Endodermal cell (in vitro differentiated cells): ENCODE measurements around the gene ORAI2. TPM values are rescaled to one million over a fixed set of nuclear protein-coding genes. Genes with fewer than 3 reads are reported as not detected.
"Not testable (repeated sequence)": the region's sequence is repeated elsewhere in the genome, so short reads cannot be mapped to it uniquely, and the experiment has no call there.

Experiments used
- DNase-seq: peaks from one replicate; pipeline ENCODE4 v3.0.0-alpha.2; 2017
- H3K27ac ChIP-seq: 2 replicates; pipeline ENCODE4 v1.5.1; 2013; ENCODE audit warnings: mild to moderate bottlenecking, low read depth, low read length, moderate library complexity
- H3K27me3 ChIP-seq: 2 replicates; pipeline ENCODE4 v1.6.1; 2013; ENCODE audit warnings: mild to moderate bottlenecking, low read length, moderate library complexity; ENCODE audit not compliant: insufficient read depth, control insufficient read depth, poor library complexity, severe bottlenecking
- H3K36me3 ChIP-seq: 2 replicates; pipeline ENCODE4 v1.7.0; 2013; ENCODE audit warnings: mild to moderate bottlenecking, low read length, moderate library complexity; ENCODE audit not compliant: control insufficient read depth, insufficient read depth
- H3K4me1 ChIP-seq: one replicate; pipeline ENCODE4 v1.7.0; 2013; ENCODE audit warnings: low read length; ENCODE audit not compliant: control insufficient read depth, insufficient read depth
- H3K4me3 ChIP-seq: 2 replicates; pipeline ENCODE4 v1.5.1; 2013; ENCODE audit warnings: mild to moderate bottlenecking, low read length, moderate library complexity
- H3K9ac ChIP-seq: 2 replicates; pipeline ENCODE4 v1.6.1; 2013; ENCODE audit warnings: mild to moderate bottlenecking, low read length, moderate library complexity; ENCODE audit not compliant: poor library complexity, severe bottlenecking; ENCODE audit errors: extremely low read depth
- H3K9me3 ChIP-seq: 2 replicates; pipeline ENCODE4 v1.6.1; 2013; ENCODE audit warnings: mild to moderate bottlenecking, low read length, moderate library complexity; ENCODE audit not compliant: control insufficient read depth
- H3K27ac Mint-ChIP-seq: 2 replicates; pipeline ENCODE4 v1.8.0; 2020; ENCODE audit warnings: mixed read lengths
- H3K27me3 Mint-ChIP-seq: 2 replicates; pipeline ENCODE4 v1.8.0; 2021; ENCODE audit warnings: mild to moderate bottlenecking, mixed read lengths; ENCODE audit not compliant: insufficient read depth
- H3K36me3 Mint-ChIP-seq: 2 replicates; pipeline ENCODE4 v1.8.0; 2020; ENCODE audit warnings: low read depth, mixed read lengths
- H3K4me1 Mint-ChIP-seq: 2 replicates; pipeline ENCODE4 v1.8.0; 2020; ENCODE audit warnings: mixed read lengths
- H3K4me3 Mint-ChIP-seq: 2 replicates; pipeline ENCODE4 v1.8.0; 2020; ENCODE audit warnings: mild to moderate bottlenecking, moderate library complexity, mixed read lengths
- H3K9me3 Mint-ChIP-seq: 2 replicates; pipeline ENCODE4 v1.8.0; 2020; ENCODE audit warnings: mild to moderate bottlenecking, mixed read lengths
- CTCF ChIP-seq: fragments of 200-600 bp; sonication (generic); conservative IDR thresholded peaks from 2 replicates; pipeline ENCODE4 v1.5.0; 2021; ENCODE audit warnings: antibody characterized with exemption, mild to moderate bottlenecking
- WGBS, 2 experiments: methylation state at CpG; one replicate each; pipeline versions ENCODE4 v1.1.5 to v1.1.7; 2013; ENCODE audit warnings: missing lambda C conversion rate in 2 of 2, mixed read lengths in 1 of 2; ENCODE audit not compliant: insufficient coverage in 1 of 2, insufficient read length in 1 of 2; 5-methylcytosine and 5-hydroxymethylcytosine counted together
- total RNA-seq, 2 donors: library from RNA; stranded (reverse); fragmentation: NEBNext Ultra II Directional in 1 of 2; extraction: Animal tissue kit (Norgen Biotek cat#: 25700) in 1 of 2; gene quantifications; 2 replicates in 1 of 2; 3 replicates in 1 of 2; pipeline ENCODE4 v1.2.1, GENCODE V29; 2021

Gene ORAI2
- total RNA-seq, 2 donors from 2014 or later, result 24.3 to 26.1 TPM

DNA sequence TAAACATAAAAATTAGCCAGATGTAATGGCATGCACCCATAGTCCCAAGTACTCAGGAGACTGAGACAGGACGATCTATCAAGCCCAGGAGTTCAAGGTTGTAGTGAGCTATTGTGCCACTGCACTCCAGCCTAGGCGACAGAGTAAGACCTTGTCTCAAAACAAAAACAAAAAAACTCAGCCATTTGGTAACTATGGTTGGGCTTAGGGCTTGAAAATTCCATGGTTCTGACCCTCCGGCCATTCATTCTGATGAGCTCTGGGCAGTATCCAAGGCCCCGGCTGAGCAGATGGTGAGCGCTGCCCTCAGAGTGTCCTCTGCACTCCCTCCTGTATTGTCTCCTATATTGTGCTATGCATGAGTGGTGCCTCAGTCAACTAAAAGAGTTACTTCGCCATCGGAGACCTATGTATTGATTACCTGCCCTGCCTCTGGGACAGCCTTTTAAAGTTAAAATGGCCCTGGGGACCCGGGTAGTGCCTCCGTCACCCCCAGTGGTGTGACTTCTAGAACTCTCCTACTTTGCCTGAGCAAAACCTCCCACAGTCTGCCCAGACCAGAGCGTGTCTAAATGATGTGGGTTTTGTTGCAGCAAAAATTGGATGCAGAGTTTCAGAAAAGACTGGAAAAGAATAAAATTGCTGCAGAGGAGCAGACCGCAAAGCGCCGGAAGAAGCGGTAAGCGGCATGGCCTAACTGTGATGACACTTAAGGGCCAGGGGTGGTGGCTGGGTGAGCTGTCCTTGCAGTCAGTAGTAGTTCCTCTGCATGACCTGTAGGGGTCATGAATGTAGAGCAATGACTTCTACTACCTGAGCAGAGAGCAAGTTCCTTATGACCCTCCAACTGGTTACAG lies 29.1 kb upstream of the ORAI2 start:
- Histone ChIP-seq H3K9me3 (peaks cover 9% of the 10 kb centered on the region), H3K9ac (no peak overlapping the region), H3K4me3 (no peak overlapping the region), H3K36me3 (peaks cover 94% of the 10 kb centered on the region), H3K4me1 (no peaks in the 10 kb centered on the region), H3K27ac (no peak overlapping the region), H3K27me3 (no peaks in the 10 kb centered on the region)
- WGBS, 2 experiments, result 83 to 85% methylated on average over 13 to 15 of the region's 15 CpGs
- H3K27ac Mint-ChIP-seq, result peak overlapping the region; percentile 35
- peaks cover 7% of the 10 kb centered on the region for H3K9me3 Mint-ChIP-seq
- peak; percentile 83 for DNase-seq
- no peaks in the 10 kb centered on the region for H3K27me3 Mint-ChIP-seq
- peak; percentile 80 for TF ChIP-seq CTCF
- H3K4me1 Mint-ChIP-seq, result no peaks in the 10 kb centered on the region
- peaks cover 80% of the 10 kb centered on the region for H3K36me3 Mint-ChIP-seq
- no peak overlapping the region for H3K4me3 Mint-ChIP-seq

DNA sequence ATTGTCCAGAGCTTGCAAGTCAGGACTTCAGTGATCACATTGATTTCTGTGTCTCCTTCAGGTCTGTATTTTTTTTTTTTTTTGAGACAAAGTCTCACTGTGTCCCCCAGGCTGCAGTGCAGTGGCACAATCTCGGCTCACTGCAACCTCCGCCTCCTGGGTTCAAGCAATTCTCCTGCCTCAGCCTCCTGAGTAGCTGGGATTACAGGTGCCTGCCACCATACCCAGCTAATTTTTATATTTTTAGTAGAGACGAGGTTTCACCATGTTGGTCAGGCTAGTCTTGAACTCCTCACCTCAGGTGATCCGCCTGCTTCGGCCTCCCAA lies 28.6 kb upstream of the ORAI2 start:
- peaks cover 95% of the 10 kb centered on the region for H3K36me3 ChIP-seq
- H3K4me3 ChIP-seq, H3K27me3 Mint-ChIP-seq, DNase-seq, H3K4me1 ChIP-seq, H3K4me1 Mint-ChIP-seq, H3K27me3 ChIP-seq, H3K9ac ChIP-seq, H3K27ac ChIP-seq, H3K4me3 Mint-ChIP-seq, H3K27ac Mint-ChIP-seq: not testable (repeated sequence)
- WGBS, 2 experiments, result 97% methylated on average over 3 to 5 of the region's 5 CpGs
- peak; percentile 9 for TF ChIP-seq CTCF
- peaks cover 15% of the 10 kb centered on the region for H3K9me3 ChIP-seq
- H3K9me3 Mint-ChIP-seq, result peaks cover 13% of the 10 kb centered on the region
- H3K36me3 Mint-ChIP-seq, result peaks cover 81% of the 10 kb centered on the region

DNA sequence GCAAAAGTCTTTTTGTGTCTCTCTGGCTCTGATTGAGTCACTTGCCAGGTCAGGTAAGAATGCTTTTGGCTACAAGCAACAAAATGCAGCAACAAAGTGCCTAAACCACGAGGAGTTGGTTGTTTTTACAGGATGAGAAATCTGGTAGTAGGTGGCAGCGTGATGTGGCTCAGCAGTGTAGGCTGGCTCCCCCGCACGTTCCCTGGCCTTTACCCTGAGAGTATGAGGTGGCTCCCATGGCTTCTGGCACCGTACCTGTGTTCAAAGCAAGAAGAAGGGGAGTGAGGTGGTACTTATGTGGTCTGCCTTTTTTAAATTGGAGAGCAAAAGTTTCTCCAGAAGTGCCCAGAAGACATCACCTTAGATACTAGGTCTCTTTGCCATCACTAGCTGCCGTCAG lies 25.5 kb upstream of the ORAI2 start:
- peaks cover 26% of the 10 kb centered on the region for H3K9me3 ChIP-seq
- H3K4me3 Mint-ChIP-seq, result no peak overlapping the region
- peaks cover 97% of the 10 kb centered on the region for H3K36me3 ChIP-seq
- no peak for TF ChIP-seq CTCF
- H3K27ac ChIP-seq, result no peak overlapping the region
- H3K4me1 Mint-ChIP-seq, result no peaks in the 10 kb centered on the region
- DNase-seq, result no peak
- peaks cover 92% of the 10 kb centered on the region for H3K36me3 Mint-ChIP-seq
- no peaks in the 10 kb centered on the region for H3K27me3 Mint-ChIP-seq
- H3K27ac Mint-ChIP-seq, result no peak overlapping the region
- 80 to 95% methylated on average over 3 to 6 of the region's 6 CpGs for WGBS, 2 experiments
- H3K9me3 Mint-ChIP-seq, result peaks cover 22% of the 10 kb centered on the region
- H3K9ac ChIP-seq, result no peak overlapping the region
- H3K4me3 ChIP-seq, result no peak overlapping the region
- H3K27me3 ChIP-seq, result no peaks in the 10 kb centered on the region
- no peaks in the 10 kb centered on the region for H3K4me1 ChIP-seq

DNA sequence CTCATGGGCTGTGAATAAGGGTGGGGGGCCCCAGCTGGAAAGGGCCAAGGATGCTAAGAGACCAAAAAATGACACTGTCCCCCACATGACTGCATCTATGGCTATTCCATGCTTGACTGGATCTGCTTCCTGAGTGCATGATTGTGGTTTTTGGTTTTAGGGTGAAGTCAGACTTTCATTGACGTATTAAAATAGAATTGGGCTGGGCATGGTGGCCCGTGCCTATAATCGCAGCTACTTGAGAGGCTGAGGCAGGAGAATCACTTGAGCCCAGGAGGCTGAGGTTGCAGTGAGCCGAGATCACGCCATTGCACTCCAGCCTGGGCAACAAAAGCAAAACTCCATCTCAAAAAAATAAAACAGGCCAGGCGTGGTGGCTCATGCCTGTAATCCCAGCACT lies 24.8 kb upstream of the ORAI2 start:
- H3K9ac ChIP-seq, H3K4me3 ChIP-seq, H3K4me1 ChIP-seq, H3K4me1 Mint-ChIP-seq, H3K27ac Mint-ChIP-seq, H3K4me3 Mint-ChIP-seq, H3K27me3 Mint-ChIP-seq, H3K27ac ChIP-seq, DNase-seq, H3K27me3 ChIP-seq: not testable (repeated sequence)
- peaks cover 91% of the 10 kb centered on the region for H3K36me3 Mint-ChIP-seq
- peaks cover 97% of the 10 kb centered on the region for H3K36me3 ChIP-seq
- WGBS, 2 experiments, result 95 to 100% methylated on average over 3 to 6 of the region's 6 CpGs
- peaks cover 22% of the 10 kb centered on the region for H3K9me3 Mint-ChIP-seq
- H3K9me3 ChIP-seq, result peaks cover 26% of the 10 kb centered on the region
